Measurements from ENCODE around the gene SEC16A.

GRCh38 chr9:136403915-136404800 is 78.7 kb downstream of the SEC16A start:
- TF ChIP-seq CTCF (IDR thresholded peaks at IDR 0.05; ENCODE audit: low read depth, low read length, missing input control) (no peak), SP1 (IDR thresholded peaks at IDR 0.05) (no peak), ATF3 (IDR thresholded peaks at IDR 0.05) (no peak), TAF1 (conservative IDR thresholded peaks at IDR 0.05) (no peak), REST (IDR thresholded peaks at IDR 0.05) (no peak)
- TF ChIP-seq, protein P1, sequence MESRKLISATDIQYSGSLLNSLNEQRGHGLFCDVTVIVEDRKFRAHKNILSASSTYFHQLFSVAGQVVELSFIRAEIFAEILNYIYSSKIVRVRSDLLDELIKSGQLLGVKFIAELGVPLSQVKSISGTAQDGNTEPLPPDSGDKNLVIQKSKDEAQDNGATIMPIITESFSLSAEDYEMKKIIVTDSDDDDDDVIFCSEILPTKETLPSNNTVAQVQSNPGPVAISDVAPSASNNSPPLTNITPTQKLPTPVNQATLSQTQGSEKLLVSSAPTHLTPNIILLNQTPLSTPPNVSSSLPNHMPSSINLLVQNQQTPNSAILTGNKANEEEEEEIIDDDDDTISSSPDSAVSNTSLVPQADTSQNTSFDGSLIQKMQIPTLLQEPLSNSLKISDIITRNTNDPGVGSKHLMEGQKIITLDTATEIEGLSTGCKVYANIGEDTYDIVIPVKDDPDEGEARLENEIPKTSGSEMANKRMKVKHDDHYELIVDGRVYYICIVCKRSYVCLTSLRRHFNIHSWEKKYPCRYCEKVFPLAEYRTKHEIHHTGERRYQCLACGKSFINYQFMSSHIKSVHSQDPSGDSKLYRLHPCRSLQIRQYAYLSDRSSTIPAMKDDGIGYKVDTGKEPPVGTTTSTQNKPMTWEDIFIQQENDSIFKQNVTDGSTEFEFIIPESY (IDR thresholded peaks at IDR 0.05) = no peak

All from liver (tissue), 3 donors.